Activated T-helper 17 cell treated with anti-CD3 and anti-CD28 coated beads, Interleukin-2, amount 50 U/mL, for 72 hours (primary cell): ENCODE measurements around the gene PCDHGB7. TPM values are rescaled to one million over a fixed set of nuclear protein-coding genes. Genes with fewer than 3 reads are reported as not detected.
A peak's percentile ranks its signal among the peaks of the same experiment; 100 is the strongest.
"Not testable (repeated sequence)": the region's sequence is repeated elsewhere in the genome, so short reads cannot be mapped to it uniquely, and the experiment has no call there.

Experiments
- ATAC-seq: fragments of 150-1000 bp; cut with Tn5 transposase; replicated peaks from 2 replicates; pipeline ENCODE4 v1.10.0; 2021; ENCODE audit warnings: mild to moderate bottlenecking, moderate library complexity
- H3K27ac Mint-ChIP-seq: one replicate; pipeline ENCODE4 v1.8.0; 2022; ENCODE audit warnings: mixed read lengths
- H3K27me3 Mint-ChIP-seq: one replicate; pipeline ENCODE4 v1.8.0; 2022; ENCODE audit warnings: mixed read lengths
- H3K36me3 Mint-ChIP-seq: one replicate; pipeline ENCODE4 v1.8.0; 2022; ENCODE audit warnings: low read depth, mild to moderate bottlenecking, mixed read lengths
- H3K4me1 Mint-ChIP-seq: one replicate; pipeline ENCODE4 v1.8.0; 2022; ENCODE audit warnings: mixed read lengths
- H3K4me3 Mint-ChIP-seq: one replicate; pipeline ENCODE4 v1.8.0; 2022; ENCODE audit warnings: mild to moderate bottlenecking, mixed read lengths
- H3K9me3 Mint-ChIP-seq: one replicate; pipeline ENCODE4 v1.8.0; 2022; ENCODE audit warnings: mixed read lengths
- total RNA-seq, 2 donors: library from RNA; stranded (reverse); gene quantifications; one replicate each; pipeline ENCODE4 v1.2.3, GENCODE V29; 2022

PCDHGB7 gene
- total RNA-seq, 2 donors from 2014 or later: 0.11 TPM; not detected in 1

GRCh38 chr5:141389153-141390042, 28.1 kb upstream of the PCDHGB7 start:
- Mint-ChIP-seq H3K27me3 (peaks cover 59% of the 10 kb centered on the region), H3K36me3 (peaks cover 10% of the 10 kb centered on the region), H3K4me1 (no peaks in the 10 kb centered on the region), H3K4me3 (no peak overlapping the region), H3K27ac (no peak overlapping the region), H3K9me3 (peaks cover 27% of the 10 kb centered on the region)
- ATAC-seq: no peak

- no peaks in the 10 kb centered on the region for H3K4me1 Mint-ChIP-seq
Observed at GRCh38 chr5:141392429-141393198, 24.9 kb upstream of the PCDHGB7 start, which contains the start of gene PCDHGA8. Gene PCDHGA8 (plus strand): TSS chr5:141392633. CDS start chr5:141392814, 181 bp downstream.

GRCh38 chr5:141393267-141393666, 24.2 kb upstream of the PCDHGB7 start:
- ATAC-seq: no peak
- Mint-ChIP-seq H3K27me3 (peaks cover 52% of the 10 kb centered on the region), H3K27ac (no peak overlapping the region), H3K4me3 (no peak overlapping the region), H3K9me3 (peaks cover 21% of the 10 kb centered on the region), H3K4me1 (no peaks in the 10 kb centered on the region), H3K36me3 (peaks cover 9% of the 10 kb centered on the region)

More at GRCh38 chr5:141392429-141393198, 24.9 kb upstream of the PCDHGB7 start, which contains the start of gene PCDHGA8:
- no peak for ATAC-seq
- peaks cover 54% of the 10 kb centered on the region for H3K27me3 Mint-ChIP-seq
- peaks cover 10% of the 10 kb centered on the region for H3K36me3 Mint-ChIP-seq
- no peak within 1 kb of the TSS for H3K27ac Mint-ChIP-seq
- H3K9me3 Mint-ChIP-seq: peaks cover 21% of the 10 kb centered on the region
- no peak within 1 kb of the TSS for H3K4me3 Mint-ChIP-seq

- not testable (repeated sequence) for H3K4me3 Mint-ChIP-seq, H3K4me1 Mint-ChIP-seq, ATAC-seq
Observed at GRCh38 chr5:141394401-141395187, 22.9 kb upstream of the PCDHGB7 start.

GRCh38 chr5:141397756-141398551, 19.5 kb upstream of the PCDHGB7 start, which contains the start of gene PCDHGB5:
Gene PCDHGB5 (plus strand): TSS chr5:141397947. CDS start chr5:141398128, 181 bp downstream.
- not testable (repeated sequence) for H3K27ac Mint-ChIP-seq, H3K4me1 Mint-ChIP-seq, H3K4me3 Mint-ChIP-seq, H3K36me3 Mint-ChIP-seq, H3K9me3 Mint-ChIP-seq
- H3K27me3 Mint-ChIP-seq: peaks cover 53% of the 10 kb centered on the region
- ATAC-seq: peak; percentile 70

More at GRCh38 chr5:141394401-141395187, 22.9 kb upstream of the PCDHGB7 start:
- H3K9me3 Mint-ChIP-seq: peaks cover 13% of the 10 kb centered on the region
- H3K36me3 Mint-ChIP-seq, H3K27ac Mint-ChIP-seq: not testable (repeated sequence)
- peaks cover 52% of the 10 kb centered on the region for H3K27me3 Mint-ChIP-seq

GRCh38 chr5:141398608-141399007, 18.9 kb upstream of the PCDHGB7 start:
- Mint-ChIP-seq H3K36me3 (peaks cover 6% of the 10 kb centered on the region), H3K27me3 (peaks cover 56% of the 10 kb centered on the region), H3K27ac (no peak overlapping the region), H3K4me3 (no peak overlapping the region), H3K4me1 (no peaks in the 10 kb centered on the region), H3K9me3 (peaks cover 9% of the 10 kb centered on the region)
- no peak for ATAC-seq

GRCh38 chr5:141399555-141400258, 17.8 kb upstream of the PCDHGB7 start:
- H3K4me3 Mint-ChIP-seq: no peak overlapping the region
- H3K4me1 Mint-ChIP-seq: no peaks in the 10 kb centered on the region
- no peak overlapping the region for H3K27ac Mint-ChIP-seq
- peaks cover 56% of the 10 kb centered on the region for H3K27me3 Mint-ChIP-seq
- ATAC-seq: no peak
- H3K36me3 Mint-ChIP-seq: peaks cover 6% of the 10 kb centered on the region
- peaks cover 4% of the 10 kb centered on the region for H3K9me3 Mint-ChIP-seq

GRCh38 chr5:141402553-141403243, 14.8 kb upstream of the PCDHGB7 start, which contains the start of gene PCDHGA9:
Gene PCDHGA9 (plus strand): TSS chr5:141402778. CDS start chr5:141402953, 175 bp downstream.
- H3K4me3 Mint-ChIP-seq: peak within 1 kb of the TSS; percentile 36
- H3K27ac Mint-ChIP-seq: no peak within 1 kb of the TSS
- peaks cover 58% of the 10 kb centered on the region for H3K27me3 Mint-ChIP-seq

GRCh38 chr5:141403387-141403786, 14.1 kb upstream of the PCDHGB7 start:
- Mint-ChIP-seq H3K4me3 (no peak overlapping the region), H3K27ac (no peak overlapping the region), H3K27me3 (peaks cover 62% of the 10 kb centered on the region), H3K4me1 (no peaks in the 10 kb centered on the region), H3K9me3 (peaks cover 8% of the 10 kb centered on the region), H3K36me3 (peaks cover 6% of the 10 kb centered on the region)
- no peak for ATAC-seq

More at GRCh38 chr5:141402553-141403243, 14.8 kb upstream of the PCDHGB7 start, which contains the start of gene PCDHGA9:
- peaks cover 4% of the 10 kb centered on the region for H3K9me3 Mint-ChIP-seq
- H3K36me3 Mint-ChIP-seq: peaks cover 6% of the 10 kb centered on the region
- no peak for ATAC-seq
- no peaks in the 10 kb centered on the region for H3K4me1 Mint-ChIP-seq

- not testable (repeated sequence) for H3K27ac Mint-ChIP-seq, ATAC-seq, H3K4me1 Mint-ChIP-seq
- Mint-ChIP-seq H3K9me3 (peaks cover 15% of the 10 kb centered on the region), H3K4me3 (peak within 1 kb of the TSS; percentile 45), H3K27me3 (peaks cover 49% of the 10 kb centered on the region), H3K36me3 (peaks cover 14% of the 10 kb centered on the region)
Observed at GRCh38 chr5:141407790-141408505, 9.5 kb upstream of the PCDHGB7 start, which contains the start of gene PCDHGB6. Gene PCDHGB6 (plus strand): TSS chr5:141408021. CDS start chr5:141408203, 182 bp downstream.

GRCh38 chr5:141409598-141410306, 7.7 kb upstream of the PCDHGB7 start:
- ATAC-seq: no peak
- peaks cover 15% of the 10 kb centered on the region for H3K9me3 Mint-ChIP-seq
- H3K36me3 Mint-ChIP-seq: peaks cover 29% of the 10 kb centered on the region
- H3K27me3 Mint-ChIP-seq: peaks cover 49% of the 10 kb centered on the region
- no peak overlapping the region for H3K27ac Mint-ChIP-seq
- peaks cover 4% of the 10 kb centered on the region for H3K4me1 Mint-ChIP-seq
- H3K4me3 Mint-ChIP-seq: no peak overlapping the region
